ENCODE results near the gene XAGE1B. TPM values are rescaled to one million over a fixed set of nuclear protein-coding genes. Genes with fewer than 3 reads are reported as not detected.
"Not testable (repeated sequence)": the region's sequence is repeated elsewhere in the genome, so short reads cannot be mapped to it uniquely, and the experiment has no call there.

The XAGE1B gene
- total RNA-seq, 1 experiment from 2014 or later = not detected

- intact Hi-C loops (cut with micrococcal nuclease; ENCODE audit: unreplicated experiment) = no loop called here
- no peak overlapping the region for H3K4me3 ChIP-seq (ENCODE audit: low read depth, low read length)
- no TSS peak for BruUV-seq (replicated peaks)
- H3K27me3 Mint-ChIP-seq (ENCODE audit: insufficient read depth, unreplicated experiment) = no peaks in the 10 kb centered on the region
- H3K4me1 Mint-ChIP-seq (ENCODE audit: low read depth, unreplicated experiment) = no peaks in the 10 kb centered on the region
- H3K4me1 ChIP-seq = no peaks in the 10 kb centered on the region
- H3K36me3 ChIP-seq (ENCODE audit: control insufficient read depth, insufficient read depth, low read length) = no peaks in the 10 kb centered on the region
- POLR2A ChIA-PET = no interaction called here
- DNase-seq = no peak
- no peaks in the 10 kb centered on the region for H3K9me3 ChIP-seq
- H3K36me3 Mint-ChIP-seq (ENCODE audit: insufficient read depth, unreplicated experiment) = no peaks in the 10 kb centered on the region
- H3K27me3 ChIP-seq (replicated peaks; ENCODE audit: control insufficient read depth, insufficient read depth, low read length) = no peaks in the 10 kb centered on the region
- H3K4me3 Mint-ChIP-seq (ENCODE audit: unreplicated experiment) = no peak overlapping the region
- no peaks in the 10 kb centered on the region for H3K9me3 Mint-ChIP-seq (ENCODE audit: unreplicated experiment)
- no peak for TF ChIP-seq CTCF (IDR thresholded peaks at IDR 0.05; ENCODE audit: insufficient read depth in 1 of 2, low read depth in 1 of 2, low read length in 1 of 2, severe bottlenecking in 1 of 2, unreplicated experiment in 1 of 2)
- no peak overlapping the region for H3K27ac Mint-ChIP-seq (ENCODE audit: unreplicated experiment)
- CTCF ChIA-PET = no interaction called here
Measured at GRCh38 chrX:52542311-52542710, 25.4 kb upstream of the XAGE1B start.

GRCh38 chrX:52541051-52541450 lies 24.2 kb upstream of the XAGE1B start:
- DNase-seq; H3K9me3 ChIP-seq; H3K27me3 ChIP-seq (replicated peaks; ENCODE audit: control insufficient read depth, insufficient read depth, low read length); H3K36me3 ChIP-seq (ENCODE audit: control insufficient read depth, insufficient read depth, low read length); H3K27me3 Mint-ChIP-seq (ENCODE audit: insufficient read depth, unreplicated experiment); H3K27ac Mint-ChIP-seq (ENCODE audit: unreplicated experiment); H3K4me1 ChIP-seq; CTCF ChIA-PET; POLR2A ChIA-PET; H3K4me3 Mint-ChIP-seq (ENCODE audit: unreplicated experiment); H3K36me3 Mint-ChIP-seq (ENCODE audit: insufficient read depth, unreplicated experiment); BruUV-seq (replicated peaks); H3K4me3 ChIP-seq (ENCODE audit: low read depth, low read length); intact Hi-C loops (cut with micrococcal nuclease; ENCODE audit: unreplicated experiment); H3K4me1 Mint-ChIP-seq (ENCODE audit: low read depth, unreplicated experiment); H3K9me3 Mint-ChIP-seq (ENCODE audit: unreplicated experiment): not testable (repeated sequence)

- H3K27me3 Mint-ChIP-seq (ENCODE audit: insufficient read depth, unreplicated experiment); intact Hi-C loops (cut with micrococcal nuclease; ENCODE audit: unreplicated experiment); BruUV-seq (replicated peaks); H3K27ac Mint-ChIP-seq (ENCODE audit: unreplicated experiment); H3K4me3 ChIP-seq (ENCODE audit: low read depth, low read length); H3K4me1 Mint-ChIP-seq (ENCODE audit: low read depth, unreplicated experiment); H3K4me1 ChIP-seq; DNase-seq; H3K36me3 Mint-ChIP-seq (ENCODE audit: insufficient read depth, unreplicated experiment); H3K4me3 Mint-ChIP-seq (ENCODE audit: unreplicated experiment); H3K9me3 Mint-ChIP-seq (ENCODE audit: unreplicated experiment); CTCF ChIA-PET; POLR2A ChIA-PET; H3K9me3 ChIP-seq; H3K27me3 ChIP-seq (replicated peaks; ENCODE audit: control insufficient read depth, insufficient read depth, low read length); H3K36me3 ChIP-seq (ENCODE audit: control insufficient read depth, insufficient read depth, low read length): not testable (repeated sequence)
Measured at GRCh38 chrX:52516110-52516986, 515 bp downstream of the XAGE1B start.

- H3K27ac Mint-ChIP-seq (ENCODE audit: unreplicated experiment); DNase-seq; POLR2A ChIA-PET; H3K4me3 ChIP-seq (ENCODE audit: low read depth, low read length); H3K27me3 ChIP-seq (replicated peaks; ENCODE audit: control insufficient read depth, insufficient read depth, low read length); H3K4me3 Mint-ChIP-seq (ENCODE audit: unreplicated experiment); H3K9me3 ChIP-seq; H3K4me1 Mint-ChIP-seq (ENCODE audit: low read depth, unreplicated experiment); H3K36me3 Mint-ChIP-seq (ENCODE audit: insufficient read depth, unreplicated experiment); H3K4me1 ChIP-seq; H3K27me3 Mint-ChIP-seq (ENCODE audit: insufficient read depth, unreplicated experiment); BruUV-seq (replicated peaks); H3K9me3 Mint-ChIP-seq (ENCODE audit: unreplicated experiment); CTCF ChIA-PET; intact Hi-C loops (cut with micrococcal nuclease; ENCODE audit: unreplicated experiment); H3K36me3 ChIP-seq (ENCODE audit: control insufficient read depth, insufficient read depth, low read length): not testable (repeated sequence)
Measured at GRCh38 chrX:52511126-52511525, 5.7 kb downstream of the XAGE1B start.

Data from Caco-2 (cell line).